HT-29 (cell line): Measurements from ENCODE around the gene FRRS1L. TPM values are rescaled to one million over a fixed set of nuclear protein-coding genes. Genes with fewer than 3 reads are reported as not detected.

Experiments
- small RNA-seq: library from RNA; depleted of rRNA; stranded (forward); fragments of <200 nt; gene quantifications from one replicate; pipeline ENCODE3, GENCODE V24; 2014
- total RNA-seq: library from RNA; depleted of rRNA; stranded (reverse); fragments of >200 nt; shearing (Covaris generic); gene quantifications from 2 replicates; pipeline ENCODE4 v1.2.3, GENCODE V29; 2014; rRNA removed

The FRRS1L gene
- total RNA-seq, 1 experiment from 2014 or later, result not detected

Small RNA genes lying within 50 kb of the gene (small RNA-seq; reads per million reads assigned to genes)
- gene RNU6-984P, result not detected

Other genes starting within 250 kb of the FRRS1L start
- gene ELP1, start 233.1 kb downstream of the FRRS1L start, total RNA-seq, result 14.7 and 24.4 TPM in 2 replicates
- gene ABITRAM, start 232.8 kb downstream of the FRRS1L start, total RNA-seq, result 4.8 and 9.8 TPM in 2 replicates
- gene CTNNAL1, start 153.8 kb downstream of the FRRS1L start, total RNA-seq, result 24.7 and 26.7 TPM in 2 replicates
- 14.8 and 17.1 TPM in 2 replicates for gene TMEM245, start 47.3 kb downstream of the FRRS1L start, total RNA-seq
- gene EPB41L4B, start 153.8 kb upstream of the FRRS1L start, total RNA-seq, result 8.2 and 10.1 TPM in 2 replicates